ENCODE data around the gene BMF.
"Not testable (repeated sequence)": the region's sequence is repeated elsewhere in the genome, so short reads cannot be mapped to it uniquely, and the experiment has no call there.

DNA sequence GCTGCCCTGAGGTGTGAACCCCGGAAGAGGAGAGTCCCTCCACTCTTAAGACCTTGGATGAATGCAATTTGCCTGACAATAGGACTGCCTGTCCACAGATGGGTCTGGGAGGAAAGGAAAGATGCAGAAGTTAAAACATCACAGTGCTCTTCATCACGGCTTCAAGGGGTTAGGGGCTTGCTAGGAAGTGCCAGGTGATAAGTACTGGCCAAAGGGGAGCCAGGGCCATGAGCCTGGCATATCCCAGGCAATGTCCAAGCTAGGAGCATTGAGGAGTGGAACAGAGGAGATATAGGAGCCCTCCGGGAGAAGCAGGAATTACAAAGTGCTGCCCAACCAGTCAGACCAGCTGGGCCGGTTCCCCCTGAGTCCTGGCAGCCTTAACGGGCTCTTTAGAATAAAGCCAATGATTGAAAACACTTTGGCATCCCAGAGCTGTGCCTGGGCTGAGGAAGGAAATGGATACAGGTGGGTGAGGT, 16.2 kb upstream of the BMF start:
- TF ChIP-seq, protein P1, sequence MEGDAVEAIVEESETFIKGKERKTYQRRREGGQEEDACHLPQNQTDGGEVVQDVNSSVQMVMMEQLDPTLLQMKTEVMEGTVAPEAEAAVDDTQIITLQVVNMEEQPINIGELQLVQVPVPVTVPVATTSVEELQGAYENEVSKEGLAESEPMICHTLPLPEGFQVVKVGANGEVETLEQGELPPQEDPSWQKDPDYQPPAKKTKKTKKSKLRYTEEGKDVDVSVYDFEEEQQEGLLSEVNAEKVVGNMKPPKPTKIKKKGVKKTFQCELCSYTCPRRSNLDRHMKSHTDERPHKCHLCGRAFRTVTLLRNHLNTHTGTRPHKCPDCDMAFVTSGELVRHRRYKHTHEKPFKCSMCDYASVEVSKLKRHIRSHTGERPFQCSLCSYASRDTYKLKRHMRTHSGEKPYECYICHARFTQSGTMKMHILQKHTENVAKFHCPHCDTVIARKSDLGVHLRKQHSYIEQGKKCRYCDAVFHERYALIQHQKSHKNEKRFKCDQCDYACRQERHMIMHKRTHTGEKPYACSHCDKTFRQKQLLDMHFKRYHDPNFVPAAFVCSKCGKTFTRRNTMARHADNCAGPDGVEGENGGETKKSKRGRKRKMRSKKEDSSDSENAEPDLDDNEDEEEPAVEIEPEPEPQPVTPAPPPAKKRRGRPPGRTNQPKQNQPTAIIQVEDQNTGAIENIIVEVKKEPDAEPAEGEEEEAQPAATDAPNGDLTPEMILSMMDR (IDR thresholded peaks at IDR 0.05): not testable (repeated sequence)
- TF ChIP-seq POLR2A (IDR thresholded peaks at IDR 0.05): not testable (repeated sequence)
